Measurements from ENCODE around the gene SMG6.
A peak's percentile ranks its signal among the peaks of the same experiment; 100 is the strongest.

The SMG6 gene

GRCh38 chr17:2093349-2093748 lies 210.2 kb downstream of the SMG6 start:
- DNase-seq, result no peak

- DNase-seq, result no peak
Observed at GRCh38 chr17:2092253-2092652, 211.3 kb downstream of the SMG6 start.

- DNase-seq, result no peak
Observed at GRCh38 chr17:2090804-2091534, 212.6 kb downstream of the SMG6 start.

GRCh38 chr17:2090210-2090641 lies 213.4 kb downstream of the SMG6 start:
- no peak for DNase-seq

- no peak for DNase-seq
Observed at GRCh38 chr17:2089021-2089422, 214.6 kb downstream of the SMG6 start.

GRCh38 chr17:2087597-2088211 lies 215.9 kb downstream of the SMG6 start:
- peak; percentile 17 for DNase-seq

GRCh38 chr17:2086306-2086705 lies 217.3 kb downstream of the SMG6 start:
- DNase-seq, result no peak

- DNase-seq, result no peak
Observed at GRCh38 chr17:2085648-2085949, 218.0 kb downstream of the SMG6 start.

GRCh38 chr17:2084766-2085647 lies 218.6 kb downstream of the SMG6 start:
- DNase-seq, result no peak

GRCh38 chr17:2084036-2084765 lies 219.4 kb downstream of the SMG6 start:
- DNase-seq, result no peak

- DNase-seq, result no peak
Observed at GRCh38 chr17:2083613-2084035, 220.0 kb downstream of the SMG6 start.

GRCh38 chr17:2082003-2082781 lies 221.4 kb downstream of the SMG6 start:
- no peak for DNase-seq

- no peak for DNase-seq
Observed at GRCh38 chr17:2081564-2081963, 222.0 kb downstream of the SMG6 start.

GRCh38 chr17:2077040-2077439 lies 226.5 kb downstream of the SMG6 start:
- DNase-seq, result no peak

- DNase-seq, result no peak
Observed at GRCh38 chr17:2076087-2076984, 227.2 kb downstream of the SMG6 start.

- DNase-seq, result no peak
Observed at GRCh38 chr17:2075336-2076086, 228.1 kb downstream of the SMG6 start.

GRCh38 chr17:2074919-2075318 lies 228.7 kb downstream of the SMG6 start:
- no peak for DNase-seq

- DNase-seq, result no peak
Observed at GRCh38 chr17:2071455-2072281, 231.9 kb downstream of the SMG6 start.

GRCh38 chr17:2071024-2071385 lies 232.6 kb downstream of the SMG6 start:
- DNase-seq, result no peak

Data from T-helper 9 cell (primary cell).